ENCODE measurements around the gene CEP44.
"Not testable (repeated sequence)": the region's sequence is repeated elsewhere in the genome, so short reads cannot be mapped to it uniquely, and the experiment has no call there.

The CEP44 gene

GRCh38 chr4:174256277-174256713, 27.4 kb upstream of the CEP44 start:
- Histone ChIP-seq H3K36me3 (ENCODE audit: control insufficient read depth in 2 of 2, insufficient read depth in 2 of 2, low read length in 2 of 2) (peaks cover 6 to 12% of the 10 kb centered on the region in 2 donors), H3K27me3 (ENCODE audit: control insufficient read depth in 2 of 2, insufficient read depth in 2 of 2, low read length in 2 of 2) (no peaks in the 10 kb centered on the region), H3K9me3 (ENCODE audit: control insufficient read depth in 2 of 2, low read length in 2 of 2) (no peaks in the 10 kb centered on the region), H3K9ac (ENCODE audit: low read depth in 1 of 2, low read length in 2 of 2) (no peak overlapping the region), H3K4me1 (ENCODE audit: control insufficient read depth in 2 of 2, insufficient read depth in 2 of 2, low read length in 2 of 2) (peaks cover 0 to 3% of the 10 kb centered on the region in 2 donors), H3K4me3 (ENCODE audit: low read length in 2 of 2) (no peak overlapping the region), H3K27ac (ENCODE audit: low read depth in 2 of 2, low read length in 2 of 2) (no peak overlapping the region)

- H3K9ac ChIP-seq (ENCODE audit: low read depth in 1 of 2, low read length in 2 of 2): no peak overlapping the region
- H3K4me1 ChIP-seq (ENCODE audit: control insufficient read depth in 2 of 2, insufficient read depth in 2 of 2, low read length in 2 of 2): peaks cover 0 to 3% of the 10 kb centered on the region in 2 donors
- H3K9me3 ChIP-seq (ENCODE audit: control insufficient read depth in 2 of 2, low read length in 2 of 2): no peaks in the 10 kb centered on the region
- peaks cover 9 to 12% of the 10 kb centered on the region in 2 donors for H3K36me3 ChIP-seq (ENCODE audit: control insufficient read depth in 2 of 2, insufficient read depth in 2 of 2, low read length in 2 of 2)
- no peaks in the 10 kb centered on the region for H3K27me3 ChIP-seq (ENCODE audit: control insufficient read depth in 2 of 2, insufficient read depth in 2 of 2, low read length in 2 of 2)
- H3K27ac ChIP-seq (ENCODE audit: low read depth in 2 of 2, low read length in 2 of 2): no peak overlapping the region
- no peak overlapping the region for H3K4me3 ChIP-seq (ENCODE audit: low read length in 2 of 2)
Observed at GRCh38 chr4:174259580-174259979, 24.1 kb upstream of the CEP44 start.

GRCh38 chr4:174260099-174260498, 23.6 kb upstream of the CEP44 start:
- no peaks in the 10 kb centered on the region for H3K9me3 ChIP-seq (ENCODE audit: control insufficient read depth in 2 of 2, low read length in 2 of 2)
- no peak overlapping the region for H3K27ac ChIP-seq (ENCODE audit: low read depth in 2 of 2, low read length in 2 of 2)
- H3K4me1 ChIP-seq (ENCODE audit: control insufficient read depth in 2 of 2, insufficient read depth in 2 of 2, low read length in 2 of 2): peaks cover 0 to 3% of the 10 kb centered on the region in 2 donors
- H3K27me3 ChIP-seq (ENCODE audit: control insufficient read depth in 2 of 2, insufficient read depth in 2 of 2, low read length in 2 of 2): no peaks in the 10 kb centered on the region
- H3K36me3 ChIP-seq (ENCODE audit: control insufficient read depth in 2 of 2, insufficient read depth in 2 of 2, low read length in 2 of 2): peaks cover 9 to 12% of the 10 kb centered on the region in 2 donors
- no peak overlapping the region for H3K9ac ChIP-seq (ENCODE audit: low read depth in 1 of 2, low read length in 2 of 2)
- no peak overlapping the region for H3K4me3 ChIP-seq (ENCODE audit: low read length in 2 of 2)

- not testable (repeated sequence) for H3K9me3 ChIP-seq (ENCODE audit: control insufficient read depth in 2 of 2, low read length in 2 of 2); H3K27me3 ChIP-seq (ENCODE audit: control insufficient read depth in 2 of 2, insufficient read depth in 2 of 2, low read length in 2 of 2); H3K27ac ChIP-seq (ENCODE audit: low read depth in 2 of 2, low read length in 2 of 2); H3K4me1 ChIP-seq (ENCODE audit: control insufficient read depth in 2 of 2, insufficient read depth in 2 of 2, low read length in 2 of 2); H3K9ac ChIP-seq (ENCODE audit: low read depth in 1 of 2, low read length in 2 of 2); H3K36me3 ChIP-seq (ENCODE audit: control insufficient read depth in 2 of 2, insufficient read depth in 2 of 2, low read length in 2 of 2); H3K4me3 ChIP-seq (ENCODE audit: low read length in 2 of 2)
Observed at GRCh38 chr4:174261432-174261831, 22.3 kb upstream of the CEP44 start.

GRCh38 chr4:174262624-174263444, 20.9 kb upstream of the CEP44 start:
- H3K36me3 ChIP-seq (ENCODE audit: control insufficient read depth in 2 of 2, insufficient read depth in 2 of 2, low read length in 2 of 2): peaks cover 6 to 9% of the 10 kb centered on the region in 2 donors
- no peak overlapping the region for H3K4me3 ChIP-seq (ENCODE audit: low read length in 2 of 2)
- H3K27ac ChIP-seq (ENCODE audit: low read depth in 2 of 2, low read length in 2 of 2): no peak overlapping the region
- H3K4me1 ChIP-seq (ENCODE audit: control insufficient read depth in 2 of 2, insufficient read depth in 2 of 2, low read length in 2 of 2): no peaks in the 10 kb centered on the region
- no peaks in the 10 kb centered on the region for H3K27me3 ChIP-seq (ENCODE audit: control insufficient read depth in 2 of 2, insufficient read depth in 2 of 2, low read length in 2 of 2)
- no peak overlapping the region for H3K9ac ChIP-seq (ENCODE audit: low read depth in 1 of 2, low read length in 2 of 2)
- no peaks in the 10 kb centered on the region for H3K9me3 ChIP-seq (ENCODE audit: control insufficient read depth in 2 of 2, low read length in 2 of 2)

- Histone ChIP-seq H3K27me3 (ENCODE audit: control insufficient read depth in 2 of 2, insufficient read depth in 2 of 2, low read length in 2 of 2) (no peaks in the 10 kb centered on the region), H3K36me3 (ENCODE audit: control insufficient read depth in 2 of 2, insufficient read depth in 2 of 2, low read length in 2 of 2) (peaks cover 6 to 9% of the 10 kb centered on the region in 2 donors), H3K9ac (ENCODE audit: low read depth in 1 of 2, low read length in 2 of 2) (no peak overlapping the region), H3K9me3 (ENCODE audit: control insufficient read depth in 2 of 2, low read length in 2 of 2) (no peaks in the 10 kb centered on the region), H3K27ac (ENCODE audit: low read depth in 2 of 2, low read length in 2 of 2) (no peak overlapping the region), H3K4me3 (ENCODE audit: low read length in 2 of 2) (no peak overlapping the region), H3K4me1 (ENCODE audit: control insufficient read depth in 2 of 2, insufficient read depth in 2 of 2, low read length in 2 of 2) (no peaks in the 10 kb centered on the region)
Observed at GRCh38 chr4:174263445-174263736, 20.3 kb upstream of the CEP44 start.

- Histone ChIP-seq H3K36me3 (ENCODE audit: control insufficient read depth in 2 of 2, insufficient read depth in 2 of 2, low read length in 2 of 2) (peaks cover 0 to 4% of the 10 kb centered on the region in 2 donors), H3K4me1 (ENCODE audit: control insufficient read depth in 2 of 2, insufficient read depth in 2 of 2, low read length in 2 of 2) (no peaks in the 10 kb centered on the region), H3K4me3 (ENCODE audit: low read length in 2 of 2) (no peak overlapping the region), H3K9me3 (ENCODE audit: control insufficient read depth in 2 of 2, low read length in 2 of 2) (no peaks in the 10 kb centered on the region), H3K27ac (ENCODE audit: low read depth in 2 of 2, low read length in 2 of 2) (no peak overlapping the region), H3K27me3 (ENCODE audit: control insufficient read depth in 2 of 2, insufficient read depth in 2 of 2, low read length in 2 of 2) (no peaks in the 10 kb centered on the region), H3K9ac (ENCODE audit: low read depth in 1 of 2, low read length in 2 of 2) (no peak overlapping the region)
Observed at GRCh38 chr4:174265916-174266315, 17.8 kb upstream of the CEP44 start.

GRCh38 chr4:174266416-174266815, 17.3 kb upstream of the CEP44 start:
- Histone ChIP-seq H3K36me3 (ENCODE audit: control insufficient read depth in 2 of 2, insufficient read depth in 2 of 2, low read length in 2 of 2) (peaks cover 0 to 4% of the 10 kb centered on the region in 2 donors), H3K9ac (ENCODE audit: low read depth in 1 of 2, low read length in 2 of 2) (no peak overlapping the region), H3K27me3 (ENCODE audit: control insufficient read depth in 2 of 2, insufficient read depth in 2 of 2, low read length in 2 of 2) (no peaks in the 10 kb centered on the region), H3K4me3 (ENCODE audit: low read length in 2 of 2) (no peak overlapping the region), H3K27ac (ENCODE audit: low read depth in 2 of 2, low read length in 2 of 2) (no peak overlapping the region), H3K9me3 (ENCODE audit: control insufficient read depth in 2 of 2, low read length in 2 of 2) (no peaks in the 10 kb centered on the region), H3K4me1 (ENCODE audit: control insufficient read depth in 2 of 2, insufficient read depth in 2 of 2, low read length in 2 of 2) (no peaks in the 10 kb centered on the region)

GRCh38 chr4:174273930-174274329, 9.8 kb upstream of the CEP44 start:
- Histone ChIP-seq H3K4me3 (ENCODE audit: low read length in 2 of 2) (no peak overlapping the region), H3K9ac (ENCODE audit: low read depth in 1 of 2, low read length in 2 of 2) (no peak overlapping the region), H3K4me1 (ENCODE audit: control insufficient read depth in 2 of 2, insufficient read depth in 2 of 2, low read length in 2 of 2) (no peaks in the 10 kb centered on the region), H3K36me3 (ENCODE audit: control insufficient read depth in 2 of 2, insufficient read depth in 2 of 2, low read length in 2 of 2) (peaks cover 0 to 4% of the 10 kb centered on the region in 2 donors), H3K9me3 (ENCODE audit: control insufficient read depth in 2 of 2, low read length in 2 of 2) (no peaks in the 10 kb centered on the region), H3K27me3 (ENCODE audit: control insufficient read depth in 2 of 2, insufficient read depth in 2 of 2, low read length in 2 of 2) (no peaks in the 10 kb centered on the region), H3K27ac (ENCODE audit: low read depth in 2 of 2, low read length in 2 of 2) (no peak overlapping the region)

- no peaks in the 10 kb centered on the region for H3K27me3 ChIP-seq (ENCODE audit: control insufficient read depth in 2 of 2, insufficient read depth in 2 of 2, low read length in 2 of 2)
- no peak overlapping the region for H3K9ac ChIP-seq (ENCODE audit: low read depth in 1 of 2, low read length in 2 of 2)
- H3K36me3 ChIP-seq (ENCODE audit: control insufficient read depth in 2 of 2, insufficient read depth in 2 of 2, low read length in 2 of 2): peaks cover 0 to 4% of the 10 kb centered on the region in 2 donors
- H3K27ac ChIP-seq (ENCODE audit: low read depth in 2 of 2, low read length in 2 of 2): no peak overlapping the region
- H3K4me1 ChIP-seq (ENCODE audit: control insufficient read depth in 2 of 2, insufficient read depth in 2 of 2, low read length in 2 of 2): no peaks in the 10 kb centered on the region
- H3K4me3 ChIP-seq (ENCODE audit: low read length in 2 of 2): no peak overlapping the region
- H3K9me3 ChIP-seq (ENCODE audit: control insufficient read depth in 2 of 2, low read length in 2 of 2): no peaks in the 10 kb centered on the region
Observed at GRCh38 chr4:174274436-174274835, 9.3 kb upstream of the CEP44 start.
